CD14-positive monocyte (primary cell): Measurements from ENCODE around the gene SFN. TPM values are rescaled to one million over a fixed set of nuclear protein-coding genes. Genes with fewer than 3 reads are reported as not detected.

Experiments
- DNase-seq, 3 donors: peaks; one replicate each; pipeline ENCODE4 v3.0.0-alpha.2; 2011 to 2022
- H2AFZ ChIP-seq: 2 replicates; pipeline ENCODE4 v1.6.0; 2012; ENCODE audit warnings: mild to moderate bottlenecking, low read depth, low read length, inconsistent platforms; ENCODE audit not compliant: insufficient read depth, poor library complexity, severe bottlenecking
- H3K27ac ChIP-seq, 2 donors: 1 replicate in 1 of 2; 2 replicates in 1 of 2; pipeline ENCODE4 v1.5.1; 2012 to 2013; ENCODE audit warnings: low read length in 2 of 2, control low read depth in 1 of 2, inconsistent platforms in 1 of 2, low read depth in 1 of 2, mild to moderate bottlenecking in 1 of 2
- H3K27me3 ChIP-seq, 2 donors: one replicate each; pipeline versions ENCODE4 v1.6.0 to v1.6.1; 2011 to 2013; ENCODE audit warnings: low read length in 2 of 2; ENCODE audit not compliant: control insufficient read depth in 2 of 2, insufficient read depth in 2 of 2
- H3K36me3 ChIP-seq, 2 donors: replicated peaks in 1 of 2; 1 replicate in 1 of 2; 2 replicates in 1 of 2; pipeline versions ENCODE4 v1.5.1 to v1.6.1; 2012 to 2013; ENCODE audit warnings: low read length in 2 of 2, control low read depth in 1 of 2, inconsistent platforms in 1 of 2, mild to moderate bottlenecking in 1 of 2; ENCODE audit not compliant: insufficient read depth in 2 of 2, control insufficient read depth in 1 of 2
- H3K4me1 ChIP-seq, 2 donors: 1 replicate in 1 of 2; 2 replicates in 1 of 2; pipeline versions ENCODE4 v1.5.1 to v1.6.1; 2012 to 2013; ENCODE audit warnings: low read length in 2 of 2, control low read depth in 1 of 2, inconsistent platforms in 1 of 2, mild to moderate bottlenecking in 1 of 2, moderate library complexity in 1 of 2; ENCODE audit not compliant: insufficient read depth in 2 of 2, control insufficient read depth in 1 of 2
- H3K4me2 ChIP-seq: replicated peaks from 2 replicates; pipeline ENCODE3; 2012; ENCODE audit warnings: low read length, moderate library complexity, mild to moderate bottlenecking; ENCODE audit not compliant: poor library complexity, severe bottlenecking; ENCODE audit errors: extremely low read depth
- H3K4me3 ChIP-seq, 3 experiments: fragments of 200-600 bp in 1 of 3; sonication (generic) in 1 of 3; replicated peaks in 1 of 3; 1 replicate in 2 of 3; 2 replicates in 1 of 3; pipeline ENCODE4 v1.5.1; 2011 to 2013; ENCODE audit warnings: low read length in 3 of 3, mild to moderate bottlenecking in 3 of 3, control low read depth in 2 of 3, low read depth in 2 of 3, inconsistent platforms in 1 of 3, moderate library complexity in 1 of 3
- H3K79me2 ChIP-seq: 2 replicates; pipeline ENCODE4 v1.6.0; 2012; ENCODE audit warnings: mild to moderate bottlenecking, control low read depth, inconsistent platforms, low read length, moderate library complexity; ENCODE audit not compliant: insufficient read depth
- H3K9ac ChIP-seq: 2 replicates; pipeline ENCODE4 v1.6.0; 2017; ENCODE audit warnings: low read length, mild to moderate bottlenecking; ENCODE audit not compliant: insufficient read depth, poor library complexity, severe bottlenecking
- H3K9me3 ChIP-seq, 2 donors: replicated peaks in 1 of 2; 1 replicate in 1 of 2; 2 replicates in 1 of 2; pipeline versions ENCODE4 v1.5.1 to v1.6.1; 2012 to 2013; ENCODE audit warnings: low read length in 2 of 2, control low read depth in 1 of 2; ENCODE audit not compliant: control insufficient read depth in 1 of 2, insufficient read depth in 1 of 2
- H4K20me1 ChIP-seq: 2 replicates; pipeline ENCODE4 v1.6.0; 2012; ENCODE audit warnings: mild to moderate bottlenecking, low read length, control low read depth, moderate library complexity; ENCODE audit not compliant: insufficient read depth
- H3K27ac Mint-ChIP-seq, 7 donors: one replicate each; pipeline ENCODE4 v1.8.0; 2020; ENCODE audit warnings: mild to moderate bottlenecking in 7 of 7, mixed read lengths in 7 of 7, moderate library complexity in 6 of 7, inconsistent platforms in 2 of 7
- H3K27me3 Mint-ChIP-seq, 3 donors: one replicate each; pipeline ENCODE4 v1.8.0; 2021 to 2022; ENCODE audit warnings: low read depth in 3 of 3, mild to moderate bottlenecking in 3 of 3, mixed read lengths in 3 of 3, moderate library complexity in 3 of 3, inconsistent platforms in 1 of 3
- H3K36me3 Mint-ChIP-seq, 2 donors: one replicate each; pipeline ENCODE4 v1.8.0; 2020; ENCODE audit warnings: mixed read lengths in 2 of 2, inconsistent platforms in 1 of 2, mild to moderate bottlenecking in 1 of 2
- H3K4me1 Mint-ChIP-seq: one replicate; pipeline ENCODE4 v1.8.0; 2020; ENCODE audit warnings: mild to moderate bottlenecking, mixed read lengths
- H3K4me3 Mint-ChIP-seq, 2 donors: one replicate each; pipeline ENCODE4 v1.8.0; 2020; ENCODE audit warnings: mild to moderate bottlenecking in 2 of 2, mixed read lengths in 2 of 2, moderate library complexity in 1 of 2
- H3K9me3 Mint-ChIP-seq, 7 donors: one replicate each; pipeline ENCODE4 v1.8.0; 2020 to 2022; ENCODE audit warnings: mixed read lengths in 7 of 7, mild to moderate bottlenecking in 6 of 7, moderate library complexity in 6 of 7, inconsistent platforms in 2 of 7
- WGBS: methylation state at CpG from one replicate; pipeline ENCODE4 v1.1.5; 2013; ENCODE audit warnings: missing lambda C conversion rate; ENCODE audit not compliant: insufficient coverage; 5-methylcytosine and 5-hydroxymethylcytosine counted together
- intact Hi-C, 2 donors: fragments of 100-400 bp; cut with micrococcal nuclease; formaldehyde crosslinking; loops; one replicate each; pipeline versions ENCODE4 v1.15.0 to v1.15.1; 2023
- polyA minus RNA-seq: library from RNA; depleted of rRNA, polyadenylated mRNA; stranded (reverse); fragments of >200 nt; gene quantifications from 2 replicates; pipeline ENCODE4 v1.2.3, GENCODE V29; 2012
- polyA plus RNA-seq, 3 donors: library from polyadenylated mRNA; depleted of rRNA in 1 of 3; unstranded in 2 of 3; stranded (reverse) in 1 of 3; fragments of 300-500 nt in 2 of 3; fragments of >200 nt in 1 of 3; fragmentation: Illumina TruSeq in 2 of 3; gene quantifications; 1 replicate in 2 of 3; 2 replicates in 1 of 3; pipeline ENCODE4 v1.2.3, GENCODE V29; 2012 to 2021
- total RNA-seq, 12 experiments: library from RNA in 1 of 12; stranded (reverse) in 1 of 12; fragments of 120-200 nt in 1 of 12; gene quantifications; one replicate each; pipeline ENCODE4 v1.2.4 and lab custom pipeline; 2013 to 2026; ENCODE audit warnings: mixed read lengths in 6 of 12, inconsistent platforms in 1 of 12
- TF ChIP-seq, protein P1 (sequence below): fragments of 200-600 bp; IDR thresholded peaks from one replicate; pipeline ENCODE4 v1.8.0; 2022; ENCODE audit warnings: antibody characterized with exemption, mild to moderate bottlenecking

SFN gene
- 0.10 TPM for total RNA-seq (2013)
- polyA plus RNA-seq (under 1 TPM in 1 of 3 donors, not detected in 2; 0.36 TPM), polyA minus RNA-seq (0.40 and 0.55 TPM in 2 replicates), total RNA-seq (lab: John Stamatoyannopoulos, UW) (0 to 0.96 (median 0.07) reads per million in 11 experiments)

DNA sequence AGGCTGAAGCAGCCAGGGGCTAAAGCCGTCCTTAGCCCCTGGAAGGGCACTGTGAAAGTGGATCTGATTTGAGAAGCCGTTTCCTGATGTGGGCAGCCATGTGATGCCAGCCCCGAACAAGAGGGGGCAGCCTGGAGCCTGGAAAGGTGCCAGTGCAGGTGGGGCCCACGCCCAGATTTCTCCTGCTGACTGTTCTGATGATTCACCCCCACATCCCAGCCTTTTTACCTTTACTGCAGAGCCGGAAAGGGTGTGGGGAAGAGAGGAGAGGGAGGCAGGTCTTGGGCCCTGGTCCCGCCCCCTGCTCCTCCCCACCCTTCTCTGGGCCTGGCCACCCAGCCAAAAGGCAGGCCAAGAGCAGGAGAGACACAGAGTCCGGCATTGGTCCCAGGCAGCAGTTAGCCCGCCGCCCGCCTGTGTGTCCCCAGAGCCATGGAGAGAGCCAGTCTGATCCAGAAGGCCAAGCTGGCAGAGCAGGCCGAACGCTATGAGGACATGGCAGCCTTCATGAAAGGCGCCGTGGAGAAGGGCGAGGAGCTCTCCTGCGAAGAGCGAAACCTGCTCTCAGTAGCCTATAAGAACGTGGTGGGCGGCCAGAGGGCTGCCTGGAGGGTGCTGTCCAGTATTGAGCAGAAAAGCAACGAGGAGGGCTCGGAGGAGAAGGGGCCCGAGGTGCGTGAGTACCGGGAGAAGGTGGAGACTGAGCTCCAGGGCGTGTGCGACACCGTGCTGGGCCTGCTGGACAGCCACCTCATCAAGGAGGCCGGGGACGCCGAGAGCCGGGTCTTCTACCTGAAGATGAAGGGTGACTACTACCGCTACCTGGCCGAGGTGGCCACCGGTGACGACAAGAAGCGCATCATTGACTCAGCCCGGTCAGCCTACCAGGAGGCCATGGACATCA is at the start of gene SFN:
Gene SFN (plus strand): TSS at position 369 of the 904 bp plus-strand sequence. CDS start 64 bp downstream, at position 433.
- H3K27me3 Mint-ChIP-seq: peaks cover 5 to 7% (median 6%) of the 10 kb centered on the region in 3 donors
- no peak within 1 kb of the TSS for H3K27ac Mint-ChIP-seq
- WGBS: 90% methylated on average over 24 of the region's 37 CpGs
- H3K27ac ChIP-seq: no peak within 1 kb of the TSS
- H4K20me1 ChIP-seq: no peaks in the 10 kb centered on the region
- no peaks in the 10 kb centered on the region for H3K9me3 ChIP-seq
- H3K4me3 Mint-ChIP-seq: peak within 1 kb of the TSS; percentile 31 to 96
- H3K4me1 ChIP-seq: peaks cover 15 to 28% of the 10 kb centered on the region in 2 donors
- DNase-seq: no peak
- intact Hi-C loops: loop anchor here in 1 of 2 donors (5.0 kb wide), 1 partner anchor 36 kb away; the partner anchor contains the start of gene ZDHHC18
- peak within 1 kb of the TSS in 2 of 3 experiments; percentile 58 to 97 for H3K4me3 ChIP-seq
- peaks cover 0 to 2% (median 0%) of the 10 kb centered on the region in 7 donors for H3K9me3 Mint-ChIP-seq
- H3K4me2 ChIP-seq: peak within 1 kb of the TSS; percentile 93
- no peaks in the 10 kb centered on the region for H3K36me3 ChIP-seq
- peak within 1 kb of the TSS; percentile 56 for H3K9ac ChIP-seq
- peaks cover 28% of the 10 kb centered on the region for H3K4me1 Mint-ChIP-seq
- peak within 1 kb of the TSS; percentile 95 for H2AFZ ChIP-seq
- TF ChIP-seq, protein P1, sequence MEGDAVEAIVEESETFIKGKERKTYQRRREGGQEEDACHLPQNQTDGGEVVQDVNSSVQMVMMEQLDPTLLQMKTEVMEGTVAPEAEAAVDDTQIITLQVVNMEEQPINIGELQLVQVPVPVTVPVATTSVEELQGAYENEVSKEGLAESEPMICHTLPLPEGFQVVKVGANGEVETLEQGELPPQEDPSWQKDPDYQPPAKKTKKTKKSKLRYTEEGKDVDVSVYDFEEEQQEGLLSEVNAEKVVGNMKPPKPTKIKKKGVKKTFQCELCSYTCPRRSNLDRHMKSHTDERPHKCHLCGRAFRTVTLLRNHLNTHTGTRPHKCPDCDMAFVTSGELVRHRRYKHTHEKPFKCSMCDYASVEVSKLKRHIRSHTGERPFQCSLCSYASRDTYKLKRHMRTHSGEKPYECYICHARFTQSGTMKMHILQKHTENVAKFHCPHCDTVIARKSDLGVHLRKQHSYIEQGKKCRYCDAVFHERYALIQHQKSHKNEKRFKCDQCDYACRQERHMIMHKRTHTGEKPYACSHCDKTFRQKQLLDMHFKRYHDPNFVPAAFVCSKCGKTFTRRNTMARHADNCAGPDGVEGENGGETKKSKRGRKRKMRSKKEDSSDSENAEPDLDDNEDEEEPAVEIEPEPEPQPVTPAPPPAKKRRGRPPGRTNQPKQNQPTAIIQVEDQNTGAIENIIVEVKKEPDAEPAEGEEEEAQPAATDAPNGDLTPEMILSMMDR: peak; percentile 22
- peaks cover under 1 to 3% of the 10 kb centered on the region in 2 donors for H3K36me3 Mint-ChIP-seq
- no peaks in the 10 kb centered on the region for H3K79me2 ChIP-seq
- no peaks in the 10 kb centered on the region for H3K27me3 ChIP-seq

DNA sequence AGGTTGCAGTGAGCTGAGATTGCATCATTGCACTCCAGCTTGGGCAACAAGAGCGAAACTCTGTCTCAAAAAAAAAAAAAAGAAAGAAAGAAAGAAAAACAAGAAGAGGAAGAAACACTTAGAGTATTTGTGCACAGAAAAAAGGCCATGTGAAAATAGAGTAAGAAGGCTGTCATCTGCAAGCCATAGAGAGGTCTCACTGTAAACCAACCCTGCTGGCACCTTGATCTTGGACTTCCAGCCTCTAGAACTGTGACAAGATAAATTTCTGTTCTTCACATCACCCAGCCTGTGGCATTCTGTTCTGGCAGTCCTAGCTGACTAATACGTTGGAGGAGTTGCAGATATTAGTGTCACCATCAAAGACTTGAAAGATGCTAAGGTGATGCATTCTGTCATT is 48.6 kb upstream of the SFN start:
- H3K36me3 Mint-ChIP-seq: no peaks in the 10 kb centered on the region
- no peak overlapping the region for H3K4me3 Mint-ChIP-seq
- H3K9me3 Mint-ChIP-seq: peaks cover 0 to 4% (median 1%) of the 10 kb centered on the region in 7 donors
- no CpG with 5 or more reads among the region's 2 CpGs for WGBS
- no peaks in the 10 kb centered on the region for H3K36me3 ChIP-seq
- peak overlapping the region in 5 of 7 donors; percentile 20 to 78 (median 49) for H3K27ac Mint-ChIP-seq
- peak overlapping the region; percentile 3 for H3K4me2 ChIP-seq
- H3K27ac ChIP-seq: no peak overlapping the region
- no peak for DNase-seq
- no peaks in the 10 kb centered on the region for H3K79me2 ChIP-seq
- H3K4me1 Mint-ChIP-seq: peaks cover 41% of the 10 kb centered on the region
- H3K27me3 ChIP-seq: no peaks in the 10 kb centered on the region
- H3K27me3 Mint-ChIP-seq: peaks cover 0 to 3% (median 2%) of the 10 kb centered on the region in 3 donors
- H4K20me1 ChIP-seq: no peaks in the 10 kb centered on the region
- TF ChIP-seq, protein P1: no peak
- intact Hi-C loops: loop anchor here in 1 of 2 donors (5.0 kb wide), 1 partner anchor 63 kb away; no protein-coding TSS in a partner anchor
- H3K9me3 ChIP-seq: no peaks in the 10 kb centered on the region
- H3K9ac ChIP-seq: no peak overlapping the region
- no peak overlapping the region for H2AFZ ChIP-seq
- H3K4me1 ChIP-seq: peaks cover 33 to 50% of the 10 kb centered on the region in 2 donors
- H3K4me3 ChIP-seq: no peak overlapping the region
